IMR-90 (cell line): ENCODE data around the gene SCFD2. TPM values are rescaled to one million over a fixed set of nuclear protein-coding genes. Genes with fewer than 3 reads are reported as not detected.

Experiments used
- ATAC-seq: fragments of 200-7000 bp; cut with Tn5 transposase; 2 replicates; pipeline ENCODE4 v1.9.1; 2020; ENCODE audit warnings: low read depth, mild to moderate bottlenecking, moderate library complexity
- BruUV-seq: library from RNA; stranded (reverse); fragments of 400-500 nt; replicated peaks from 2 replicates; lab custom pipeline; 2021; lab: Mats Ljungman, UMichigan
- CTCF ChIA-PET: fragments of 300-600 bp; formaldehyde crosslinking; extraction: SDS; loops from one replicate; lab custom pipeline; 2021; ENCODE audit warnings: antibody characterized with exemption; lab: Yijun Ruan, JAX
- POLR2A ChIA-PET: fragments of 300-600 bp; sonication (Branson Sonifier 250); formaldehyde crosslinking; loops from one replicate; lab custom pipeline; 2022; ENCODE audit warnings: antibody characterized with exemption; ENCODE audit not compliant: unreplicated experiment; lab: Charles Lee
- DNase-seq: peaks from one replicate; pipeline ENCODE4 v3.0.0; 2013
- H2AFZ ChIP-seq: replicated peaks from 2 replicates; pipeline ENCODE3; 2013; ENCODE audit warnings: low read length, mild to moderate bottlenecking; ENCODE audit not compliant: poor library complexity
- H2AK5ac ChIP-seq: 2 replicates; pipeline ENCODE4 v1.6.1; 2013; ENCODE audit warnings: low read depth, low read length, inconsistent platforms
- H2AK9ac ChIP-seq: replicated peaks from 2 replicates; pipeline ENCODE3; 2013; ENCODE audit warnings: mild to moderate bottlenecking, low read depth, low read length, moderate library complexity; ENCODE audit not compliant: poor library complexity
- H2BK120ac ChIP-seq: 2 replicates; pipeline ENCODE4 v1.6.1; 2013; ENCODE audit warnings: low read depth, low read length, inconsistent platforms
- H2BK15ac ChIP-seq: 3 replicates; pipeline ENCODE4 v1.6.1; 2013; ENCODE audit warnings: low read depth, low read length, inconsistent platforms
- H2BK20ac ChIP-seq: 2 replicates; pipeline ENCODE4 v1.6.1; 2013; ENCODE audit warnings: low read depth, mild to moderate bottlenecking, inconsistent platforms, low read length, moderate library complexity
- H2BK5ac ChIP-seq: 2 replicates; pipeline ENCODE4 v1.6.1; 2013; ENCODE audit warnings: mild to moderate bottlenecking, low read depth, low read length, inconsistent platforms; ENCODE audit not compliant: poor library complexity, severe bottlenecking
- H3K14ac ChIP-seq: replicated peaks from 2 replicates; pipeline ENCODE4 v1.6.1; 2013; ENCODE audit warnings: low read depth, low read length, inconsistent platforms
- H3K18ac ChIP-seq: 2 replicates; pipeline ENCODE4 v1.6.1; 2013; ENCODE audit warnings: low read depth, low read length, control low read depth
- H3K23ac ChIP-seq: 2 replicates; pipeline ENCODE4 v1.6.1; 2013; ENCODE audit warnings: low read depth, low read length, inconsistent platforms
- H3K27ac ChIP-seq: 2 replicates; pipeline ENCODE4 v1.5.1; 2013; ENCODE audit warnings: mild to moderate bottlenecking, control low read depth, low read length; ENCODE audit not compliant: insufficient read depth
- H3K27me3 ChIP-seq: 2 replicates; pipeline ENCODE4 v1.6.1; 2013; ENCODE audit warnings: low read length; ENCODE audit not compliant: control insufficient read depth, insufficient read depth
- H3K36me3 ChIP-seq: 2 replicates; pipeline ENCODE4 v1.6.1; 2013; ENCODE audit warnings: low read length, mixed read lengths; ENCODE audit not compliant: control insufficient read depth, insufficient read depth
- H3K4ac ChIP-seq: 2 replicates; pipeline ENCODE4 v1.6.1; 2013; ENCODE audit warnings: low read depth, low read length, inconsistent platforms
- H3K4me1 ChIP-seq: 2 replicates; pipeline ENCODE4 v1.6.1; 2013; ENCODE audit warnings: low read length, mixed read lengths; ENCODE audit not compliant: control insufficient read depth, insufficient read depth
- H3K4me2 ChIP-seq: 2 replicates; pipeline ENCODE4 v1.6.1; 2013; ENCODE audit warnings: low read depth, mild to moderate bottlenecking, control low read depth, low read length, moderate library complexity
- H3K4me3 ChIP-seq: 2 replicates; pipeline ENCODE4 v1.5.1; 2013; ENCODE audit warnings: low read depth, mild to moderate bottlenecking, control low read depth, low read length, moderate library complexity; ENCODE audit not compliant: insufficient read depth
- H3K56ac ChIP-seq: 2 replicates; pipeline ENCODE4 v1.6.1; 2013; ENCODE audit warnings: low read length, inconsistent platforms; ENCODE audit not compliant: insufficient read depth; ENCODE audit errors: extremely low read depth
- H3K79me1 ChIP-seq, 2 experiments: 2 replicates each; pipeline ENCODE4 v1.6.1; 2013; ENCODE audit warnings: low read length in 2 of 2, inconsistent platforms in 1 of 2, low read depth in 1 of 2
- H3K9ac ChIP-seq: 2 replicates; pipeline ENCODE4 v1.6.1; 2013; ENCODE audit warnings: low read depth, low read length, control low read depth
- H3K9me1 ChIP-seq: 2 replicates; pipeline ENCODE4 v1.6.1; 2013; ENCODE audit warnings: low read length, inconsistent platforms; ENCODE audit not compliant: insufficient read depth
- H3K9me3 ChIP-seq: 2 replicates; pipeline ENCODE4 v1.6.1; 2013; ENCODE audit warnings: low read length; ENCODE audit not compliant: control insufficient read depth, insufficient read depth
- H4K20me1 ChIP-seq: 2 replicates; pipeline ENCODE4 v1.6.1; 2013; ENCODE audit warnings: low read length, inconsistent platforms; ENCODE audit not compliant: insufficient read depth
- H4K5ac ChIP-seq: 2 replicates; pipeline ENCODE4 v1.6.1; 2013; ENCODE audit warnings: mild to moderate bottlenecking, low read depth, low read length, control low read depth
- H4K8ac ChIP-seq, 2 experiments: 2 replicates each; pipeline ENCODE4 v1.6.1; 2013; ENCODE audit warnings: low read depth in 2 of 2, low read length in 2 of 2, control low read depth in 1 of 2, inconsistent platforms in 1 of 2
- H4K91ac ChIP-seq: 2 replicates; pipeline ENCODE4 v1.6.1; 2013; ENCODE audit warnings: low read depth, low read length, inconsistent platforms; ENCODE audit not compliant: insufficient read depth
- BHLHE40 ChIP-seq: fragments of 150-350 bp; IDR thresholded peaks from 2 replicates; pipeline ENCODE4 v1.6.1; 2016; ENCODE audit warnings: mild to moderate bottlenecking, low read depth, low read length
- CEBPB ChIP-seq: IDR thresholded peaks from 2 replicates; pipeline ENCODE4 v1.6.1; 2012; ENCODE audit warnings: low read depth, low read length, improper control_type of control experiment
- CTCF ChIP-seq: conservative IDR thresholded peaks from 2 replicates; pipeline ENCODE4 v1.5.1; 2012; ENCODE audit warnings: mild to moderate bottlenecking, low read depth, low read length, improper control_type of control experiment
- FOS ChIP-seq: fragments of 150-350 bp; IDR thresholded peaks from 2 replicates; pipeline ENCODE4 v1.6.1; 2016; ENCODE audit warnings: low read depth, low read length
- RAD21 ChIP-seq: IDR thresholded peaks from 2 replicates; pipeline ENCODE4 v1.6.1; 2012; ENCODE audit warnings: low read length, improper control_type of control experiment
- RCOR1 ChIP-seq: IDR thresholded peaks from 2 replicates; pipeline ENCODE4 v1.6.1; 2012; ENCODE audit warnings: mild to moderate bottlenecking, low read length, improper control_type of control experiment; ENCODE audit not compliant: insufficient replicate concordance
- WGBS, 2 experiments: methylation state at CpG; one replicate each; pipeline versions ENCODE4 v1.1.5 to v1.1.7; 2013; ENCODE audit warnings: missing lambda C conversion rate in 2 of 2; ENCODE audit not compliant: insufficient read length in 1 of 2; ENCODE audit errors: extremely low coverage in 2 of 2; 5-methylcytosine and 5-hydroxymethylcytosine counted together
- dilution Hi-C: fragments of 300-500 bp; cut with HindIII; formaldehyde crosslinking; loops from one replicate; pipeline ENCODE4 v1.14.3; 2018; ENCODE audit warnings: low sequenced_read_pairs; ENCODE audit not compliant: unreplicated experiment
- in situ Hi-C: fragments of 300-500 bp; cut with MboI; formaldehyde crosslinking; loops from 3 replicates; pipeline ENCODE4 v1.14.3; 2019; ENCODE audit warnings: low sequenced_read_pairs, inconsistent platforms, mixed read lengths
- intact Hi-C: fragments of 100-400 bp; cut with micrococcal nuclease; formaldehyde crosslinking; loops from 2 replicates; pipeline ENCODE4 v1.10.0; 2022
- polyA plus RNA-seq, 3 experiments: library from polyadenylated mRNA; depleted of rRNA; stranded (reverse); fragments of >200 nt; gene quantifications; 2 replicates each; pipeline ENCODE4 v1.2.3, GENCODE V29; 2012; ENCODE audit warnings: low replicate concordance in 1 of 3
- total RNA-seq: library from RNA; depleted of rRNA; stranded (reverse); fragments of >200 nt; gene quantifications from 2 replicates; pipeline ENCODE4 v1.2.3, GENCODE V29; 2012

The SCFD2 gene
- total and polyA plus RNA-seq, 2 of the 4 experiments (the other 2 are of a cell fraction), result 18.9 to 62.4 TPM

GRCh38 chr4:53098681-53099121 lies 267.2 kb downstream of the SCFD2 start:
- no peaks in the 10 kb centered on the region for H4K20me1 ChIP-seq
- ChIA-PET CTCF (interaction anchor here (1.1 kb wide), 1 partner anchor 47 kb away, joined by 5 read pairs; no protein-coding TSS in a partner anchor), POLR2A (no interaction called here)
- H3K4me1 ChIP-seq, result peaks cover 6% of the 10 kb centered on the region
- peak; percentile 68 for ATAC-seq
- peak overlapping the region; percentile 54 for H3K23ac ChIP-seq
- no peak overlapping the region; the same call in 1 of the 2 replicates for H3K56ac ChIP-seq
- peak overlapping the region; percentile 33 to 64; a peak in 3 of 4 replicates for H4K8ac ChIP-seq
- no peak overlapping the region; the same call in 1 of the 2 replicates for H4K5ac ChIP-seq
- H2AK9ac ChIP-seq, result no peak overlapping the region
- no peak overlapping the region for H2AK5ac ChIP-seq
- no peak overlapping the region for H2AFZ ChIP-seq
- H3K18ac ChIP-seq, result peak overlapping the region; percentile 89; the same call in 1 of the 2 replicates
- in situ Hi-C loops (no loop called here), intact Hi-C loops (no loop called here), dilution Hi-C loops (no loop called here)
- H4K91ac ChIP-seq, result 0 out of 2 replicates have a peak overlapping the region, but pooled peaks have one; percentile 1
- H3K4me2 ChIP-seq, result peak overlapping the region; percentile 61; the same call in 1 of the 2 replicates
- WGBS, 2 experiments, result no CpG with 5 or more reads among the region's 2 CpGs
- BruUV-seq, result no TSS peak
- peak overlapping the region; percentile 93 for H2BK5ac ChIP-seq
- TF ChIP-seq CEBPB (0 out of 2 replicates have a peak, but pooled peaks have one; percentile 3), FOS (peak; percentile 91), RAD21 (no peak), CTCF (no peak), BHLHE40 (peak; percentile 61; the same call in 1 of the 2 replicates), RCOR1 (no peak)
- peak overlapping the region; percentile 96 for H2BK120ac ChIP-seq
- no peaks in the 10 kb centered on the region; the same call in 1 of the 2 replicates for H3K9me3 ChIP-seq
- H3K4me3 ChIP-seq, result no peak overlapping the region
- H3K9ac ChIP-seq, result no peak overlapping the region
- peak; percentile 92 for DNase-seq
- peak overlapping the region; percentile 44; the same call in 1 of the 2 replicates for H3K4ac ChIP-seq
- peak overlapping the region; percentile 8; the same call in 1 of the 2 replicates for H3K14ac ChIP-seq
- 0 out of 3 replicates have a peak overlapping the region, but pooled peaks have one; percentile 1 for H2BK15ac ChIP-seq
- no peak overlapping the region for H3K27ac ChIP-seq
- H3K36me3 ChIP-seq, result no peaks in the 10 kb centered on the region
- peak overlapping the region; percentile 50; the same call in 1 of the 2 replicates for H2BK20ac ChIP-seq
- no peaks in the 10 kb centered on the region for H3K27me3 ChIP-seq
- no peaks in the 10 kb centered on the region for H3K9me1 ChIP-seq
- peaks cover 2 to 12% of the 10 kb centered on the region in 2 experiments; a peak in 3 of 4 replicates for H3K79me1 ChIP-seq
